GM12872 (cell line): ENCODE measurements around the gene ZNF687.

Source experiments
- TF ChIP-seq, protein P1 (sequence below): IDR thresholded peaks from 3 replicates; pipeline ENCODE4 v1.5.1; 2011; ENCODE audit warnings: low read depth, mild to moderate bottlenecking, low read length, moderate library complexity; ENCODE audit not compliant: insufficient read depth

ZNF687 gene

DNA sequence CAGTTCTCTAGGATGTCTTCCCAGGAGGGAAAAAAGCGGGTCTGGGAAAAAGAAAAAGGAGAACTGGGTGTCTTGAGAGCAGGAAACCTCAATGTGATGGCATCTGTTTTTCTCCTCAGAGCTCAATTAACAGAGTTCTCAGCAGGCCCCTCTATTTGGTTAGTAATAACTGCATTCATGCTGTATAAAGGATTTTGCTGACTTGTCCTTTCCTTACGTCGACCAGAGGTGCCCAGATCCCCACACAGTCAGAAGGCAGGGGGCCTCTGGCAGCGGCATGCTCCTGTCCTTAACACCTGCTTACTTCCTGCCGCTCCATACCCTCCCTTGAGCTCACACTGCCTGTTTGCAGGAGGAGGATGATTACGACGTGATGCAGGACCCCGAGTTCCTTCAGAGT lies 15.3 kb upstream of the ZNF687 start:
- TF ChIP-seq, protein P1, sequence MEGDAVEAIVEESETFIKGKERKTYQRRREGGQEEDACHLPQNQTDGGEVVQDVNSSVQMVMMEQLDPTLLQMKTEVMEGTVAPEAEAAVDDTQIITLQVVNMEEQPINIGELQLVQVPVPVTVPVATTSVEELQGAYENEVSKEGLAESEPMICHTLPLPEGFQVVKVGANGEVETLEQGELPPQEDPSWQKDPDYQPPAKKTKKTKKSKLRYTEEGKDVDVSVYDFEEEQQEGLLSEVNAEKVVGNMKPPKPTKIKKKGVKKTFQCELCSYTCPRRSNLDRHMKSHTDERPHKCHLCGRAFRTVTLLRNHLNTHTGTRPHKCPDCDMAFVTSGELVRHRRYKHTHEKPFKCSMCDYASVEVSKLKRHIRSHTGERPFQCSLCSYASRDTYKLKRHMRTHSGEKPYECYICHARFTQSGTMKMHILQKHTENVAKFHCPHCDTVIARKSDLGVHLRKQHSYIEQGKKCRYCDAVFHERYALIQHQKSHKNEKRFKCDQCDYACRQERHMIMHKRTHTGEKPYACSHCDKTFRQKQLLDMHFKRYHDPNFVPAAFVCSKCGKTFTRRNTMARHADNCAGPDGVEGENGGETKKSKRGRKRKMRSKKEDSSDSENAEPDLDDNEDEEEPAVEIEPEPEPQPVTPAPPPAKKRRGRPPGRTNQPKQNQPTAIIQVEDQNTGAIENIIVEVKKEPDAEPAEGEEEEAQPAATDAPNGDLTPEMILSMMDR: no peak

GRCh38 chr1:151267760-151268159 lies 14.3 kb upstream of the ZNF687 start:
- TF ChIP-seq, protein P1: no peak

DNA sequence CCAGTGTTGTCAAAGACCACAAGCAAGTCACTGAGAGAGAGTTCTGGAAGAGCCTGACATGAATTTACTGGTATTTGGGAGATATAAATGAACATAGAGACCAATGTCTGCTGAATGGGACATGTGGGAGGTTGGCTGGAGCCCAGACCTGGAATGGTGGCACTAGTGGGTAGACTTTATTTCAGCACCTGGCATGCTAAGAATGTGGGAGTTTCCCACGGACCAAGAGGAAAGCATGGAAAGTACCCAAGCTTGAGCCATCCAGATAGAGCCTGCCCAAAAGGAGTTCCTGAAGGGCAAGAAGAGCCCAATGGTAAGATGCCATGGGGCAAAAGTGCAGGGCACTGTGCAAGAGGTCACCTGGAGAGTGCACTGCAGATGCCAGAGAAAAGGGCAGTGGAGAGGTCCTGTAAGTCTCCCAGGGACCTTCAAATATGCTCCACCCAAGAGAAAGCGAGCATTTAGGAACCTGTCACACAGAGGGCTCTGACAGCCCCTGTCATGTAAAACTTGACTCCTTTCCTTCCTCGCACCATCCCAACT lies 8.1 kb upstream of the ZNF687 start:
- TF ChIP-seq, protein P1: no peak

DNA sequence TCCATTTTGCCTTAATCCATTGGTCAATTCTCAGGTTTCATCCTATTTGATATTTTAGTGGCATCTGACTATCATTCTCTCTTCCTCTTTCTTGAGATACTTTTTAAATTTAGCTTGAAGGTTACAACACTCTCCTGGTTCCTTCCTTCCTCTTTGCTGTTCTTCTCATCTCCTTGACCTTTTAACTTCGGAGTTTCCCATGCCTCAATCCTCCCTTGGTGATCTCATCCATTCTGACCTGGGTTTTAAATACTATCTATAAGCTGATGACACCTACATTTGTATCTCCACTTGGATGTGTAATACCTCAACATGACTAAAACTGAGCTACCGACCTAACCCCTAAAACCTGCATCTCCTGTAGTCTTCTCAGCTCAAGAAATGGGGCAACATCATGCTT lies 4.8 kb upstream of the ZNF687 start:
- TF ChIP-seq, protein P1: no peak

- TF ChIP-seq, protein P1: peak; percentile 24; the same call in 1 of the 3 replicates
These were observed 702 bp upstream of the ZNF687 start for GRCh38 chr1:151281225-151281968.

DNA sequence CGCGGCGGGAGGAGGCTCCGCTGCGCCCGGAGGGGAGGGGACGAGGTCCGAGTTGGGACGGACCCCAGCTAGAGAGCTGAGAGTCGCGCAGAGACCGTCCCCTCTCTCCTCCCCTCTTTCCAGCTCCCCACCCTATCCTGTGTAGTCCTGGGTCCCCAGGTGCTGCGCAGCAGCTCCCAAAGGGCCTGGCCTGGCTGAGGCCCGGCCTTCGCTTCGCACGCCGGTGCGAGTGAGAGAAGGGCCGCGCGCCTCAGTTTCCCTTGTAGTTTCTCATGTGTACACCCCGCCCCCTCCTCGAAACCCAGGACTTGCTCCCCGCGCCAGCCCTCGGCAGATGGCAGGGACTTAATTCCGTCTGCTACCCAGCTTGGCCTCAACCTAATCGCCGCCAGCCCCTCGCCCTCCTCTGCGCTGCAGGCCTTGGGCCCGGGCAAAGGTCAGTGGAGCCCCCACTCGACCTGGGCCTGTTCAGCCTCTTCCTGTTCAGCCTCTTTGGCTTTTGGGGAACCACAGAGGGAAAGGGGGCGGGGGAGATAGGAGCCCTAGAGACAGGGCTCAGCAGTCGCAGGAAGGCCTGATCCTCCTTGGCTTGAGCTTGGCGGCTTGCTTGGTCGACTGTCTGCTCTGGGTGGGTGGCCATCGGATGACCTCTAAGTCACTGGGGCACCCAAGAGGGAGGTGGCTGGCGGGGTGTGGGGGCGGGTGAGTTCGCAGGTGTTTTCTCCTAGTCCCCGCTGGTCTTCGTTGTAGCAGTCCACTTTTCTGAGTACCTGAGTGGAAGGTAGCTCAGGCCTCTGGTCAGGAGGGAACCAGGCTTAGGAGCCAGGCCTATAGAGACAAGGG lies 1.0 kb downstream of the ZNF687 start:
- TF ChIP-seq, protein P1: no peak

DNA sequence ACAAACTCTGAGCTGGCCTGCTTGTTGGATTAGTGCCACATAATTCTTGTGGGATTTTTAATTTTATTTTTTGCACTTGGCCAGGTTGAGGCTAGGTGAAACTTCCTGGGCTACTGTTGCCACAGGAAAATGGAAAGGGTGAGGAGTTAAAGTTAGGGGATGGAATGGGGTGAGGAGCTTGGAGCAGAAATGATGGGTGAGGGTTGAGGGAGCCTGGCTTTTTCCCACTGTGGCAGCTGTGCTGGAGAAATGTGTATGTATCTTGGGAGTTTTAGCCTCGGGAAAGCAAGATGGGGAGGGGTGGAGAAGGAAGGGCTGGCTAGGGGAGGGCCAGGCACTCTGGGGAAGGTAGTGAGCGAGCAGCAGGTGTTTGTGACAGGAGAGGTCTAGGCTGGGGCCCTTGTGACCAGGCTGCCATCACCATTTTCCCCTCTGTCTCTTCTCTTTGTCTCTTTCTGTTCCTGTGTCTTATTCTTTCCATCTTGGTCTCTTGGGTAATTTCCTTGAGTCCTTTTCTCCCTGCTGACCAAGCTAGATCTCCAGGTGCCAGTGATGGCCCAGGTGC lies 2.0 kb downstream of the ZNF687 start:
- TF ChIP-seq, protein P1: no peak
